ENCODE data around the gene C3orf52.

DNA sequence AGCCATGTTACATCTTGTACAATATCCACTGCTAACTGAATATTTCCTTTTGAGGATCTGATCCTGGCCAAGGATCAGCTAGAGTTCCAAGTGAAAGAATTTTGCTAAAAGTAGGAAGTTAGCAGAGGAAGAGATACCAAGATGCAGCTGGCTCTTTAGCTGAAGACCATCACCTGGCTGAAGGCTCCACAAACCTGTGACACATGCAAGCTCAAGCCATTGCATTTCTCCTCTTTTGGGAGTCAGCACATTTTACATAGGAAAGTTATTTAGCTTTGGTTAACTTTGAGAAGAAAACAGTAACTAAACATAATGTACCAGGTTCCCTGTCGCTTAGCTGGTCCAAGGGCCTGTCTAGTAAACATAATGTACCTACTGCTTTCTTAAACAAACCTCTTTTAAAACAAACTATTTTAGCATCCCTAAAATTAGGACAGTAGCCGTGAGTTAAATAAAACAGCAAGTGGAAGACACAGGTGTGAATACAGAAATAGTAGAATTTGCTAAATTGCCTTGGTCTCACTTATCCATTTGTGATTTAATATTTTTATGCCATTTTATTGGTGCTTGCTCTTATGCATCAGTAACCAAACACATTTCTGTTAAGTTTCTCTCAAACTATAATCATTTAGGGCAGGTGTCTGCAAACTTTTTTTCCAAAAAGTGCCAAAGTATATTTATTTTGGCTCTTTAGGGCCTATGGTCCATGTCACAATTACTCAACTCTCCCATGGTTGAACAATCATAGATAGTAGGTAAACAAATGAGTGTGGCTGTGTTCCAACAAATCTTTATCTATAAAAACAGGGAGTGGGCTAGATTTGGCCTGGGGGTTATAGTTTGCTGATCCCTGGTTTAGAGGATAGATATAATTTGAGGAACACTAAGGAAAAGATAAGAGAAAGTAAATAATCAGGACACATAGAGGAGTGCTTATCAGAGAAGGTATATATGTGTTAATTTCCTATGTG, 35.7 kb downstream of the C3orf52 start:
- TF ChIP-seq, protein P1, sequence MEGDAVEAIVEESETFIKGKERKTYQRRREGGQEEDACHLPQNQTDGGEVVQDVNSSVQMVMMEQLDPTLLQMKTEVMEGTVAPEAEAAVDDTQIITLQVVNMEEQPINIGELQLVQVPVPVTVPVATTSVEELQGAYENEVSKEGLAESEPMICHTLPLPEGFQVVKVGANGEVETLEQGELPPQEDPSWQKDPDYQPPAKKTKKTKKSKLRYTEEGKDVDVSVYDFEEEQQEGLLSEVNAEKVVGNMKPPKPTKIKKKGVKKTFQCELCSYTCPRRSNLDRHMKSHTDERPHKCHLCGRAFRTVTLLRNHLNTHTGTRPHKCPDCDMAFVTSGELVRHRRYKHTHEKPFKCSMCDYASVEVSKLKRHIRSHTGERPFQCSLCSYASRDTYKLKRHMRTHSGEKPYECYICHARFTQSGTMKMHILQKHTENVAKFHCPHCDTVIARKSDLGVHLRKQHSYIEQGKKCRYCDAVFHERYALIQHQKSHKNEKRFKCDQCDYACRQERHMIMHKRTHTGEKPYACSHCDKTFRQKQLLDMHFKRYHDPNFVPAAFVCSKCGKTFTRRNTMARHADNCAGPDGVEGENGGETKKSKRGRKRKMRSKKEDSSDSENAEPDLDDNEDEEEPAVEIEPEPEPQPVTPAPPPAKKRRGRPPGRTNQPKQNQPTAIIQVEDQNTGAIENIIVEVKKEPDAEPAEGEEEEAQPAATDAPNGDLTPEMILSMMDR (IDR thresholded peaks at IDR 0.05) = no peak
- no peak for TF ChIP-seq POLR2A (IDR thresholded peaks at IDR 0.05)
